PC-9 (cell line): ENCODE results near the gene TMEM254.

Experiments used
- EZH2 ChIP-seq: fragments of 200-600 bp; sonication (generic); IDR thresholded peaks from 2 replicates; pipeline ENCODE4 v1.8.0; 2017; ENCODE audit warnings: antibody characterized with exemption, low read depth
- TF ChIP-seq, protein P1 (sequence below): fragments of 200-600 bp; sonication (generic); conservative IDR thresholded peaks from 2 replicates; pipeline ENCODE4 v1.6.1; 2017; ENCODE audit warnings: mixed run types, antibody characterized with exemption, mild to moderate bottlenecking, moderate library complexity

DNA sequence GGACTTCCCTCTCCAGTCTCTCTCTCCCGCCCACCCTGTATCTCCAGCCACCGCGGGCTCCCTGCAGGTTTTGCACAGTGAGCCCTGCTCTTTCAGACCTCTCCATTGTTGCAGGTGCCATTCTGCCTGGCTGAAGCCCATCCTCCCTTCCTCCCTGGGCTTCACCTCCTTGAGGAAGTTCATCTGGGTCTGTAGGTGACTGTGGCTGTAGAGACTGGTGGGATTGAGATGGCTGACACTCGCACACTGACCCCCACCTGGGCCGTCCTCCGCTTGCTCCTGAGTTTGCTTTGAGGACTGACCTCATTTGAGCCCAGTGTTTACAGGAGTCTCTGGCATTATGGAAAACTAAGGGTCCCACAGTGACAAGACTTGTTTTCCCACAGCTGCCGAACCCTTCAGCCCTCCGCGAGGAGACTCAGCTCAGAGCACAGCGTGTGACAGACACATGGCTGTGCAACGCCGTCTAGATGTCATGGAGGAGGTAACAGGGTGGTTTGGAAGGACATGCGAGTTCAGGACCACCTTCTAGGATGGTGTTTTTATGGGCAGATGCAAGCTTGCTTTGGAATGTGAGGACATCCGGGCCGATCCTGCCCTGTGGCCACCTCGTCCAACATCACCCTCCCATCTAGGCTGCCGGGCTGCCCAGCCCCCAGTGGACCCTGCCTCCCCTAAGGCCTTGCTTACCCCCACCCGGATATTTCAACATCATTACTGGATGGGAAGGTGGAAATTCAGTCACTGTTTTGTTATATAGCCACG, 63.4 kb downstream of the TMEM254 start:
- TF ChIP-seq, protein P1, sequence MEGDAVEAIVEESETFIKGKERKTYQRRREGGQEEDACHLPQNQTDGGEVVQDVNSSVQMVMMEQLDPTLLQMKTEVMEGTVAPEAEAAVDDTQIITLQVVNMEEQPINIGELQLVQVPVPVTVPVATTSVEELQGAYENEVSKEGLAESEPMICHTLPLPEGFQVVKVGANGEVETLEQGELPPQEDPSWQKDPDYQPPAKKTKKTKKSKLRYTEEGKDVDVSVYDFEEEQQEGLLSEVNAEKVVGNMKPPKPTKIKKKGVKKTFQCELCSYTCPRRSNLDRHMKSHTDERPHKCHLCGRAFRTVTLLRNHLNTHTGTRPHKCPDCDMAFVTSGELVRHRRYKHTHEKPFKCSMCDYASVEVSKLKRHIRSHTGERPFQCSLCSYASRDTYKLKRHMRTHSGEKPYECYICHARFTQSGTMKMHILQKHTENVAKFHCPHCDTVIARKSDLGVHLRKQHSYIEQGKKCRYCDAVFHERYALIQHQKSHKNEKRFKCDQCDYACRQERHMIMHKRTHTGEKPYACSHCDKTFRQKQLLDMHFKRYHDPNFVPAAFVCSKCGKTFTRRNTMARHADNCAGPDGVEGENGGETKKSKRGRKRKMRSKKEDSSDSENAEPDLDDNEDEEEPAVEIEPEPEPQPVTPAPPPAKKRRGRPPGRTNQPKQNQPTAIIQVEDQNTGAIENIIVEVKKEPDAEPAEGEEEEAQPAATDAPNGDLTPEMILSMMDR: no peak
- no peak for TF ChIP-seq EZH2
